HG02943 (cell line): ENCODE measurements around the gene U2AF2.

Experiments used
- ATAC-seq: cut with Tn5 transposase; IDR thresholded peaks from one replicate; pipeline ENCODE4 v1.9.1; 2021; ENCODE audit warnings: mild to moderate bottlenecking, low read depth, moderate library complexity; ENCODE audit not compliant: unreplicated experiment

The U2AF2 gene

DNA sequence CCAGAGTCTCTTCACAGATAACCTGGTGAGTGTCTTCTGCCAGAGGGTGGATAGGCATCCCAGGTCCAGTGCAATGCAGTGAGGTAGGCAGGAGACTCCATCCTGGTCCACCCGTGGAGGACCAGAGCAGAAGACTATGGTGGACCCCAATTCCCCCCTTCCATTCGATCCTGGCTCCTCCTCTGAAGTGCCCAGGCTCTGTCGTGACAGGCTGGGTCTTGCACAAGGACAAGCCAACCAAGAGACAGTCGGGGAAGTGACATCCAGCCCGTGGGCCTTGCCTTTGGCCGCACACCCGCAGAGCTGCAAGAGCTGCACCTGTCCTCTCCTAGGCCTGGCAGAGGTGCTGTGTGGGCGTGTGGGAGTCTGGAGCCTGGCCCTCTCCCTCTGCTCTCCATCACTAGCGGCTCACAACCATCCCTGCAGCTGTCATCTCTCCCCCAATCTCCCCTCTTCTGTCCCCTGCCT, 33.6 kb upstream of the U2AF2 start:
- ATAC-seq = no peak

DNA sequence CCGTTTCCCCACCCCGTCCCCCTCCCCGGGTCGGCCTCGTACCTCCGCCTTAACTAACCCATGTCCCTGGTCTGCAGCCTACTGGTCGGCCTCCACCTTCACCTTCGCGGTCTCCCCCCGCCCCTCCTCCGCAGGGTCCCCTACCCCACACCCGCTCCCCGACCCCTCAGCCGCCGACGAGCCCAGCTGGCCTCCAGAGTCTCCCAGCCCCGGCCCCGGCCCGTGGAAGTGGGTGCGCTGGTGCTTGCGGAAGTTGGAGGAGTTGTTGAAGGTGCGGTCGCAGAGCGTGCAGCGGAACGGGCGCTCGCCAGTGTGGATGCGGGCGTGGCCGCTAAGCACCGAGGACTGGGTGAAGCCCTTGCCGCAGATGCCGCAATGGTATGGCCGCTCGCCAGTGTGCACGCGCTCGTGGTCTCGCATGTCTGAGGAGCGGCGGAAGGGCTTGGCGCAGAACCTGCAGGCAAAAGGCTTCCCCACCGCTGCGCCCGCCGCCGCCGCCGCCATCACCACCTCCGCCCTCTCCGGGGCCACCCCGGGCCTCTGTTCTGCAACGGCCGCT, 33.1 kb upstream of the U2AF2 start:
- ATAC-seq = no peak

DNA sequence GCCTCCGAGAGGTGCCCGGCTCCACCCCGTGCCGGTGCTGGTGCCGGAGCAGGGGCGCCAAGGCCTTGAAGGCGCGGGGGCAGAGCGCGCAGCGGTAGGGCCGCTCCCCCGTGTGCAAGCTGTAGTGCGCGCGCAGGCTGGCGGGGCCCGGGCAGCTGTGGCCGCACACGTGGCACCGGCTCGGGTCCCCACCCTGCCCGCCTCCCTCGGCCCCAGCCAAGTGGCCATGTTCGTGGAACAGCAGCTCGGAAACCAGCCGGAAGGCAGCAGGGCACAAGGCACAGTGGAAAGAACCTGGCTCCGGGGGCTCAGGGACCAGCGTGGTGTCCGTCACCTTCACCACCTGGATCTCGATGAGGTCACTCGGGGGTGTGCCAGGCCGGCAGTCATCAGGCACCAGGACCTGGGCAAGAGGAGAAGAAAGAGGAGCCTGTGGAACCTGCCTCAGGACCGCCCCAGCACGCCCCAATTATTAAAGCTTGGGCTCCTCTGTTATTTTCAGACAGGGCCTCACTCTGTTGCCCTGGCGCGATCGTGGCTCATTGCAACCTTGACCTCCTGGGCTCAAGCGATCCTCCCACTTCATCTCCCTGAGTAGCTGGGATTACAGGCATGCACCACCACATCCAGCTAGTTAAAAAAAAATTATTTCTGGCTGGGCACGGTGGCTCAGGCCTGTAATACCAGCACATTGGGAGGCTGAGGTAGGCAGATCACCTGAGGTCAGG, 32.4 kb upstream of the U2AF2 start:
- no peak for ATAC-seq

DNA sequence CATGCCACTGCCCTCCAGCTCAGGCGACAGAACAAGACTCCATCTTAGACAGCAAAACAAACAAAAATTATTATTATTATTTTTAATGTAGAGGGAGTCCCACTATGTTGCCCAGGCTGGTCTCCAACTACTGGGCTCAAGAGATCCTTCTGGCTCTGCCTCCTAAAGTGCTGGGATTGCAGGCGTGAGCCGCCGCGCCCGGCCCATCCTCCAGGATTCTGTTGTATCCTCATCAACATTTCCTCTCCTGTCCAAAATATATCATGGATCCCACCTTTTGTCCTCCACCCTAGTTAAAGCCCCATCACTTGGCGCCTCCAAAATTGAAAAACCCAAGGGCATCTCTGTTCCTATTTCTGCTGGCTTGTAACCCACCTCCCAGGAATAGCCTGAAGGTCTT, 31.7 kb upstream of the U2AF2 start:
- ATAC-seq = no peak

DNA sequence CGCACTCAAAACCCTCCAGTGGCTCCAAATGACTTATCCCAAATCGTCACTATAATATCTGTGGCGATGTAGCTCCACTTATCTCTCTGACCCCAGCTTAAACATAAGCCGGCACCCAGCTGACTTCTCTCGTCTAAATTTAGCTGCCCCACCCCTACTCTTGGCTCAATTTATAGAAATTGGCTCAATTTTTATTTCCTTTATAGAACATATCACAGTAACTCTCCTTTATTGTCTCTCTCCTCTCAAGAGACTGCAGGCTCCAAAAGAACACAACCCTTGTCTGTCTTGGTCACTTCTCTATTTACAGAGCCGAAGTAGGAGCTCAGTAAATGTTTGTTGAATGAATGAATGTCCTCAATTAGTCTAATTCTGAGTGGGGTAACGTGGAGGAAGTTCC, 31.3 kb upstream of the U2AF2 start:
- no peak for ATAC-seq

DNA sequence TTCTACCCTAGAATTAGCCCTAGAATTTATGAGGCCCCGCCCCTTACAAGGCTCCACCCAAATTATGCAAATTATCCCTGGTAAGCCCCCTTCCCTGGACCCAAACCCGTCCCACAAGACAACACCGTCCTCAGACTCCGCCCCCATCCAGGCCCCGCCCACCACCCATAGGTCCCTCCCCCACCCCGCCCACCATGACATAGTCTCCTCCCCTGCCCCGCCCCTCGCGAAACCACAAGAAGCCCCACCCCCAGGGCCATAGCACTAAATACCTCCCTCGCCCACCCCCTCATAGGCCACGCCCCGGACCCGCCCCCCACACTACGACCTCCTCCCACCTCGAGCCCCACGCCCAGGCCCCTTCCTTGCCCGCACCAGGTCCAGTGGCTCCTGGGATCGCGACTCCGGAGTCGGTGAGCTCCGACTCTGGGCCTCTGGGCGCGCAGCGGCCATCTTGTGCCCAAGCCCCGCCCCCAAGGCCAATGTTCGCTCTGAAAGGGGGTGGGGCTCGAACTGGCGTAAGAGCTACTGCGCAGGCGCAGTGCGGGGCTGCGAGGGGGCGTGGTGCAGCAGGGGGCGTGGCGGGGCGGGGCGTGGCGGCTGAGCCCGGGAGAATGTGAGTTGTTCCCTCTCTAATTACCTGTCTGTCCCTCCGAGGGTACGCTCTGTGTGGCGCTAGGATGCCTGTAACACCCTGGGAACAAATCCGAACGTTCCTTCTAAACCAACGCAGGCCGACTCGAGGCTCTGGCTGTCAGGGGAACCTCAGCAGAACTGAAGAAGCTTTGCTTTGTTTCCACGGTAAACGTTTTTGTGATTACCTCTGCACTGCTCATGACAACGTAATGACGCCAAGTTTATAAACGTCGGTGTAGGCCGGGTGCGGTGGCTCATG, 30.5 kb upstream of the U2AF2 start, which contains the start of gene ZNF784:
ZNF784 (minus strand) TSS at position 458 of the 895 bp plus-strand sequence; CDS start at position 453, 5 bp downstream.
- no peak for ATAC-seq

DNA sequence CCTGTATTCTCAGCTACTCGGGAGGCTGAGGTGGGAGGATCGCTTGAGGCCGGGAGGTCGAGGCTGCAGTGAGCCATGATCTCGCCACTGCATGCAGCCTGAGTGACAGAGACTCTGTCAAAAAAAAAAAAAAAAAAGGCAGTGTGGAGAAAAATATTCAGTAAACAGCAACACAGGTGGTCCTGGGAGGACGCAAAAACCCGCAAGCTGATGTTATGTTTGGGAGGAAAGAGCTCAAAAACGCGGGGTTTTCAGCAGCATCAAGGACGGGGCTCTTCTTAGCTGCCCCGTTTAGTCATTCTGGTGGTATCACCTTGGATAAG, 29.9 kb upstream of the U2AF2 start:
- ATAC-seq = no peak

DNA sequence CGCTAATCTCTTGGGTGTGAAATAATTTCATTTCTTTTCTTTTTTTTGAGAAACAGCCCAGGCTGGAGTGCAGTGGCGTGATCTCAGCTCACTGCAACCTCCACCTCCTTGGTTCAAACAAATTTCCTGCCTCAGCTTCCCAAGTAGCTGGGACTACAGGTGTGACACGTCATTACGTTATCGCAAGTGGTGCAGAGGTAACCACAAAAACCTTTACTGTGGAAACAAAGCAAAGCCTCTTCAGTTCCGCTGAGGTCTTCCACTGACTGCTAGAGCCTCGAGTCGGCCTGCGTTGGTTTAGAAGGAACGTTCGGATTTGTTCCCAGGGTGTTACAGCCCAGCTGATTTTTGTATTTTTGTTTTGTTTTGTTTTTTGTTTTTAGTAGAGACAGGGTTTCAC, 28.5 kb upstream of the U2AF2 start:
- ATAC-seq = no peak

DNA sequence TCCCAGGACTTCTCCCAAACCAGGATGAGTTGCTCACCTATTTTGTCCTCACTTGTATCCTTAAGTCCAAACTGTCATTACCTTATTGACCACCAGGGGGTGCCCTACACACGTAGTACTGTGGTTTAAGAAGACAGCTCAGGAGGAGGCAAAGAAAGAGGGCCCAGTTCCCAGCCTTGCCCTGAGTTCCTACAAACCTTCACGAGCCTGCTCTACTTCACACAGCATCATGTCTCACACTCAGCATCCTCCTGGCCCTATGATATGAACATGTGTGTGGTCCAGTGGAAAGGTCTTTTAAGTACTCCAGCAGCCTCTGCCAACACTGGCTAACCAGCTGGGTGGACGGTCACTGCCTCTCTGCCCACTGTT, 22.4 kb upstream of the U2AF2 start:
- no peak for ATAC-seq

DNA sequence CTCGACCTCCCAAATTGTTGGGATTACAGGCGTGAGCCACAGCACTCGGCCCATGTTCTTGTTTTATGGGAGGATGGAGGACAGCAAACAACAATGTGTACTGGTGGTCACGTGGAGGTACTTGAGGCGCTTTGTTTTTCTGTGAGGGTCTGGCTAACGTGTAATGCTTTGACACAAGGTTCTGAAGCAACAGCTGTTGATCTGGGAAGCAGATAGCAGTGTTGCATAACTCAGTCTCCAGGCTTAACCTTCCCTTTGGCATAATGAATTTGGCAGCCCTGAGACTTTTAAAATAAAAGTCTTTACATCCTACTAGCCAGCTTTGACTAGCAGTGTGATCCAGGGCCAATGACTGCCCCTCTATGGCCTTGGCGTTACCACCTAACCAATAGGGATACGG, 21.0 kb upstream of the U2AF2 start:
- no peak for ATAC-seq

DNA sequence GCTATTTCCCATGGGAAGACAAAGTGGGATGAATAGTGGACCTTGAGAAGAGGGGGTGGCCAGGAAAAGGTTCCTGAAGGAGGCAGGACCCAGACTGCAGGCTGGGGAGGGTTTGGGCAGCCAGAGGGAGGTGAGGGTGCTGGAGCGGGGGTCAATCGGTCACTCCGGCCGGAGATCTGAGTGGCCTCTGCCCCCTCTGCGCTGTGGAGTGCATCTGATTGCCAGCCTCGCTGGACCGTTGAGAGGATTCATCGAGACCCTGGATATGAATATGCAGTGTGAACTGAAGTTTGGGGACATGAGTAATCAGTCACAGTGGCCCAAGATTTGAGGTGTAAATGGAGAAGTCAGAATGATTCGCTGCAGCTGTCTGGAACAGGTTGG, 19.5 kb upstream of the U2AF2 start:
- ATAC-seq = no peak

DNA sequence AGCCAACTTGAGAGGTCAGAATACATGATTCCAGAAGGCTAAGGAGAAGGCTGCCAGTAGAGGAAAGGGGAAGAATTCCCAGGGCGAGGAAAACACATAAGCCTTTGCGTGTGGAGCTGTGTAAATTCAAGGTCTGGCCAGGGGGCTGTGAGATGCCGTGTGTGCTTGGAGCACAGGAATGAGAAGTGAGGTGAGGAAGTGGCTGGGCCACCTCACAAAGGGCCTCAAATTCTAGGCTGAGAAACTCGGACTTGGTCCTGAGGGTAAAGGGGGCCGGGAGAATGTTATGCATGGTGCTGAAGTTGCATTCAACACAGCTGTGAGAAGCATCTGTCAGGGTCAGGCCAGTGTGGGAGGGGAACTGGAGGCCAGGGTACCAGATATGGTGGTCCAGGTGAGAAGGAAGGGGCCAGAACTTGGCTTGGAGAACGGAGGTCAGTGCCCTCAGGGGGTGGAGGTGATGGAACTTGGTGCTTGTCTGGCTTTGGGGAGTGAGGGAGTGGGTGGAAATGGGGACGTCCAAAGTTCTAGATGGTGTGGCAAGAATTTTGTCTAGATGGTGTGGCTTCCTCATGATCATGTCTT, 18.9 kb upstream of the U2AF2 start:
- ATAC-seq = no peak

DNA sequence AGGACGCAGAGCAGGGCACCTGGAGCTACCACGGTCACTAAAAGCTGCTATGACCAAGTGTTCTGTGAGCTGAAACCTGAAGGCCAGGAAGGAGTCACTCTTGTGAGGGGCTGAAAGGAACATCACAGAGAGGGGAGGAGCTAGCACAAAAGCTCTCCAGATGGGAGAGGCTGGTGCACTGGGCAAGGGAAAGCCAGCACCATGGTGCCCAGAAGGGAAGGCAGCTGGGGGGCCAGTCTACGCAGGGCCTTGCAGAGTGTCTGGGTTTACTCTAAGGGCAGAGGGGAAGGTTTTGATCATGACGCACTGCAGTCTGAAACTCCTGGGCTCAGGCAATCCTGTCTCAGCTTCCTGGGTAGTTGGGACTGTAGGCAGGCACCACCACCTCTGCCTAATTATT, 18.1 kb upstream of the U2AF2 start:
- ATAC-seq = no peak

DNA sequence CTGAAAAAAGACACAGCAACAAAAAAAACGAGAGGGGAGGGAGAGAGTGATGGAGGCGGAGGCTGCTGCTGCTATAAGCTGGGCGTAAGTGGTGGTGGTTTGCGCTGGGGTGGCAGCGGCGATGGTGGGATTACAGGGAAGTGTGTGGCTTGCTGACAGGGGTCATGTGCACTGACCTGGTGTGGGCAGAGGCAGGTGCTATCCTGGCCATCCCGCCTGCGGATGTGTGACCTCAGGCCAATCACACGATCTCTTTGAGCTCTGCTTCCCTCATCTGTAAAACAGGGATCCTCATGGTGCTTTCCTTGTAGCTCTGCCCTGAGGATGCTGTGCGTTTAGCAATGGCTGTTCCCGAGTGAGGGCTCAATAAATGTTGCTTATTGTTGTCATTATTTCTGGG, 17.3 kb upstream of the U2AF2 start:
- ATAC-seq = no peak

DNA sequence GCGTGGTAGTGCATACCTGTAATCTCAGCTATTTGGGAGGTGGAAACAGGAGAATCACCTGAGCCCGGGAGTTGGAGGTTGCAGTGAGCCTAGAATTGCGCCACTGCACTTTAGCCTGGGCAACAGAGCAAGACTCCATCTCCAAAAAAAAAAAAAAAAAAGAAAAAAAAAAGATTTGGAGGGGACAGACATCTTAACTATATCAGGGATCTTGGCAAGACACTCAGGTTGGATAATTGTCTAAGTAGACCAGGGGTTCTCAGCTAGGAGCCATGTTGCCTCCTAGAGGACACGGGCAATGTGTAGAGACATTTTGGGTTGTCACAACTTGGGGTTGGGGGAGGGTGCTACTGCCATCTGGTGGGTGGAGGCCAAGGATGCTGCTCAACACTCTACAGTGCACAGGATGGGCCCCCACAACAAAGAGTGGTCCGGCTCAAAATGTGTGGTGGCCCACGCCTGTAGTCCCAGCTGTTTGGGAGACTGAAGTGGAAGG, 15.9 kb upstream of the U2AF2 start:
- no peak for ATAC-seq

DNA sequence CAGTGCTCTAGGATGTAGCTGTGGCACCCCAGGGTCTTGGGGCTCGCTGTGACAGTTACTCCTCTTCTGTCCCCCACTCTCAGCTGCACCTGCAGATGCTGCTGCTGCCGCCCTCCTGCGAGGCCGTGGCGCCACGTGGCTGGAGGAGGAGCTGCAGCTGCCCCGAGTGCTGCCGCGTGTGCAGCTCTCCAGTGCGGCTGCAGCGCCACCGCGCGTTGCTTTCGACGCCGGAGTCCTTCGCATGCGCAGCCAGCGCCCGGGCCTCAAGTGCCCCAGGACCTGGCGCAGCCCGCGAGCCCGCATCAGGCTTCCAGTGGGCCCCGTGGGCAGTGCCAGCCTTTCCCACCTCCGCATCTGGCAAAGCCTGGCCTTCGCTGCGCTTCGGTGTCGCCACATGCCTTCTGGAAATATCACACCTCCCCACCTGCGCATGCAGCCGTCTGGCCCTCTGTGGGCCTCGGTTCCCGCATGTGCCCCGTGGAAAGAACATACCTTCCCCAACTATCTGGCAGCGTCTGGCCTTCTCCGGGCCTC, 14.7 kb upstream of the U2AF2 start:
- no peak for ATAC-seq

DNA sequence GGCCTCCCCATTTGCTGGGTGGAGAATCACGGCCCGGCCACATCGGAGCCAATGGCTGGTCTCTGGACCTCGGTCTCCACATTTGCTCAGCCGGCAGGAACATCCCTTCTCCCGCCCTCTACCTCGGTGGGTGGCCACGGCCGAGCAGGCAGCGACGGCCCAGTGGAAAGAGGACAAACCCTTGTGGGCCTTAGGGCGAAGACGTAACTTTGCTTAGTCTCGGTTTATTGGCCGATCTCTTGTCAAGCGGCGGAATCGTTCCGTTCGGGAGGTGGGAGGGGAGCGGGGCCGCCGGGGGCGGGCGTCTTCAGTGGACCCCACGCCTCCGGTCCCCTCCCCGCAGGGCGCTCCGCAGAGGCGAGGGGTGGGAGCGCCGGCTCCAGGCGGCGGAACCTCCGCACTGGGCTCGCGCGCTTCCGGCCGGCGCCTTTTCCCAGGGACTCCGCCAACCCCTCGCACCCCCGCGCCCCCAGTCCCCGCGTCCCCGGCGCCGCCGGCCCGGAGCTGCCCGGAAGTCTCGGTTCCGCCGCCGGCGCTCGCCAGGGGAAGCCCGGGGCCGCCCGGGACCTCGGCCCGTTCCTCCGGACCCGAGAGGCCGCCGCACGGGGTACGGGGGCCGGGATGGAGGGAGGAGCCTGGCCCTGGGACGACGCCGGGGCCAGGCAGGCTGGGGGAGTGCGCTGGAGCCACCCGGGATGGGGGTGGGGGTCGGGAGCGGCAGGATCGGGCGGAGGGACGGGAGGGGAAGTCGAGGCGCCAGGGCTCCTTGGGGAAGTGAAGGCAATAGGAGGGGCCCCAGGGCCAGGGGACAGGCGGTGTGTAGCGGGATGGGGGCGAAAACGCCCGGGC, 14.0 kb upstream of the U2AF2 start, which contains the start of gene ZNF580:
ZNF580 (plus strand) TSS at position 426 of the 849 bp plus-strand sequence. CDS start 1,507 bp downstream, outside the sequence.
- ATAC-seq = no peak

DNA sequence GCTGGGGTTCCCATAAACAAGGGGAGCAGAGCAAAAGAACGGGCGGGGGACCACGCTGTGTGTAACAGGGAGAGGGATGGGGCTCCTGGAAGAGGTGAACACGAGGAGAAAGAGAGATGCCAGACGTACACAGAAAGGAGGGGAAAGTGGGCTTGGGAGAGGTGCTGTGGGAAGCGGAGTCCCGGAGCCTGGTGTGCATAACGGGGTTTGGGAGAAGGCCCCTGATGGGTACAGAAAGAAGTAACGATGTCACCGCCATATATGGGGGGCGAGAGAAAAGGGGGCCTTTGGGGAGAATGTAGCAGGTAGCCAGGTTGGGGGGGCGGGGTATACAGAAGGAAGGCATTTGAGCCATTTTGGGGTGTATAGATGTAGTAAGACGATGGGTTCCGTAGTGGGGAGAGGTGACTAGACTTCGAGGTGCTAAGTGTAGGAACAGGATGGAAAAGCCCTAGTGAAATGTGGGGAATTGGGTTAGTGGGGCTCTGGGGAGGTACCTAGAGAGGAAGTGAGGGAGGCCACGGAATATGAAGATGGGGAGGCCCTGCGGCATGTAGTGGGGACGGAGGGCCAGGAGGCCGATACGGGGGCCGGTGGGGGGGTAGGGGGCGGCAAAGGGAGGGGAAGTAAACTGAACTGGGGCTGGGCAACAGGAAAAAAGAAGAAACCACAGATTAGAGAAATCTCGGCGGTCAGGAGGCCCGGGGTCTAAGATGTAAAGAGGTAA, 13.2 kb upstream of the U2AF2 start:
- ATAC-seq = no peak
